Measurements from ENCODE around the gene PHLPP1. TPM values are rescaled to one million over a fixed set of nuclear protein-coding genes. Genes with fewer than 3 reads are reported as not detected.

PHLPP1 gene
- total RNA-seq, 1 experiment from 2014 or later = 14.7 TPM

- TF ChIP-seq ZNF274 (IDR thresholded peaks at IDR 0.05; ENCODE audit: low read depth, low read length) (no peak), POLR2AphosphoS5 (IDR thresholded peaks at IDR 0.05; ENCODE audit: low read depth, low read length) (no peak), EZH2phosphoT487 (IDR thresholded peaks at IDR 0.05; ENCODE audit: borderline replicate concordance) (no peak), EZH2 (IDR thresholded peaks at IDR 0.05) (no peak), FOSL1 (IDR thresholded peaks at IDR 0.05; ENCODE audit: low read depth) (no peak), CEBPB (IDR thresholded peaks at IDR 0.05; ENCODE audit: low read depth) (no peak)
Observed at GRCh38 chr18:62792016-62792415, 76.7 kb downstream of the PHLPP1 start (continued).

GRCh38 chr18:62795813-62796212 lies 80.5 kb downstream of the PHLPP1 start:
- Histone ChIP-seq H3K9me3 (ENCODE audit: control insufficient read depth in 1 of 2, insufficient read depth in 1 of 2, low read depth in 1 of 2, low read length in 2 of 2) (no peaks in the 10 kb centered on the region), H3K4me3 (replicated peaks in 1 of 2; ENCODE audit: low read depth in 1 of 2, low read length in 2 of 2) (no peak overlapping the region), H3K9ac (ENCODE audit: low read length) (no peak overlapping the region), H2AFZ (ENCODE audit: low read depth, low read length, poor library complexity, severe bottlenecking) (no peak overlapping the region), H3K36me3 (ENCODE audit: control insufficient read depth in 1 of 2, insufficient read depth in 2 of 2, low read length in 2 of 2) (no peaks in the 10 kb centered on the region), H3K27ac (ENCODE audit: low read depth, low read length) (no peak overlapping the region), H3K4me2 (ENCODE audit: low read length) (no peak overlapping the region), H3K79me2 (ENCODE audit: insufficient read depth, low read length) (0 out of 2 replicates have a peak, but pooled peaks cover 4% of the 10 kb centered on the region), H3K27me3 (ENCODE audit: insufficient read depth, low read length) (no peaks in the 10 kb centered on the region), H3K9me2 (ENCODE audit: insufficient read depth) (no peaks in the 10 kb centered on the region), H3K4me1 (ENCODE audit: control insufficient read depth in 1 of 2, insufficient read depth in 2 of 2, low read length in 2 of 2) (peaks cover 7% of the 10 kb centered on the region in 2 experiments; a peak in 2 of 4 replicates), H4K20me1 (ENCODE audit: insufficient read depth) (no peaks in the 10 kb centered on the region)
- DNase-seq (ENCODE audit: low read depth, low spot score) = no peak
- POLR2A ChIA-PET = no interaction called here
- RAD21 ChIA-PET (ENCODE audit: low non-redundant PET in 1 of 2, low total read pairs in 2 of 2, uncharacterized antibody in 2 of 2, unreplicated experiment in 2 of 2) = no interaction called here
- intact Hi-C loops (cut with micrococcal nuclease) = no loop called here
- BruUV-seq (replicated peaks) = no TSS peak
- no peak for ATAC-seq
- CTCF ChIA-PET = no interaction called here
- no peak for TF ChIP-seq ZNF274 (IDR thresholded peaks at IDR 0.05; ENCODE audit: low read depth, low read length)
- no peak for TF ChIP-seq EGR1 (IDR thresholded peaks at IDR 0.05; ENCODE audit: low read depth)
- no peak for TF ChIP-seq SRF (IDR thresholded peaks at IDR 0.05; ENCODE audit: low read depth)
- TF ChIP-seq, protein P1, sequence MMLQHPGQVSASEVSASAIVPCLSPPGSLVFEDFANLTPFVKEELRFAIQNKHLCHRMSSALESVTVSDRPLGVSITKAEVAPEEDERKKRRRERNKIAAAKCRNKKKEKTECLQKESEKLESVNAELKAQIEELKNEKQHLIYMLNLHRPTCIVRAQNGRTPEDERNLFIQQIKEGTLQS (IDR thresholded peaks at IDR 0.05) = no peak
- no peak for TF ChIP-seq POLR2A (IDR thresholded peaks at IDR 0.05; ENCODE audit: borderline replicate concordance, extremely low read depth, insufficient read depth, insufficient read length)
- TF ChIP-seq SIN3A (IDR thresholded peaks at IDR 0.05; ENCODE audit: low read depth) = no peak
- no peak for TF ChIP-seq RAD21 (IDR thresholded peaks at IDR 0.05; ENCODE audit: low read depth)
- no peak for TF ChIP-seq ELF1 (IDR thresholded peaks at IDR 0.05; ENCODE audit: borderline replicate concordance, low read depth)
- TF ChIP-seq CEBPB (IDR thresholded peaks at IDR 0.05; ENCODE audit: low read depth) = no peak

All from HCT116 (cell line).